NT2/D1 (cell line): ENCODE measurements around the gene CEP72.

Experiments
- DNase-seq: peaks from one replicate; pipeline ENCODE4 v3.0.0-alpha.2; 2011; ENCODE audit warnings: low read depth, low spot score
- H3K27me3 ChIP-seq: 2 replicates; pipeline ENCODE4 v1.6.0; 2011; ENCODE audit warnings: mild to moderate bottlenecking; ENCODE audit not compliant: insufficient read length, insufficient read depth
- H3K36me3 ChIP-seq: 2 replicates; pipeline ENCODE4 v1.6.1; 2011; ENCODE audit warnings: mild to moderate bottlenecking, low read length, mixed read lengths; ENCODE audit not compliant: insufficient read depth, insufficient read length
- H3K4me1 ChIP-seq: 2 replicates; pipeline ENCODE4 v1.5.1; 2011; ENCODE audit not compliant: insufficient read depth, insufficient read length
- H3K4me3 ChIP-seq: 2 replicates; pipeline ENCODE4 v1.5.1; 2011; ENCODE audit warnings: low read depth; ENCODE audit not compliant: insufficient read length
- H3K9ac ChIP-seq: 2 replicates; pipeline ENCODE4 v1.6.0; 2011; ENCODE audit warnings: low read depth; ENCODE audit not compliant: insufficient read length
- H3K9me3 ChIP-seq: 2 replicates; pipeline ENCODE4 v1.5.1; 2011; ENCODE audit warnings: mild to moderate bottlenecking, low read length; ENCODE audit not compliant: insufficient read depth
- SUZ12 ChIP-seq: IDR thresholded peaks from 2 replicates; pipeline ENCODE4 v1.6.1; 2011; ENCODE audit not compliant: insufficient read length, insufficient read depth; ENCODE audit errors: extremely low read depth
- YY1 ChIP-seq: IDR thresholded peaks from 2 replicates; pipeline ENCODE4 v1.6.1; 2011; ENCODE audit not compliant: insufficient read length, insufficient read depth
- ZNF274 ChIP-seq: IDR thresholded peaks from 2 replicates; pipeline ENCODE4 v1.6.1; 2011; ENCODE audit warnings: mild to moderate bottlenecking, low read depth, low read length

CEP72 gene

GRCh38 chr5:636951-637350 is 24.8 kb downstream of the CEP72 start:
- Histone ChIP-seq H3K9me3 (no peaks in the 10 kb centered on the region), H3K27me3 (no peaks in the 10 kb centered on the region), H3K4me3 (no peak overlapping the region), H3K36me3 (peaks cover 72% of the 10 kb centered on the region), H3K4me1 (no peaks in the 10 kb centered on the region), H3K9ac (no peak overlapping the region)
- no peak for TF ChIP-seq SUZ12
- no peak for TF ChIP-seq ZNF274
- no peak for TF ChIP-seq YY1
- no peak for DNase-seq

GRCh38 chr5:637581-638450 is 25.7 kb downstream of the CEP72 start:
- no peak for DNase-seq
- Histone ChIP-seq H3K4me3 (no peak overlapping the region), H3K36me3 (peaks cover 81% of the 10 kb centered on the region), H3K9me3 (no peaks in the 10 kb centered on the region), H3K9ac (no peak overlapping the region), H3K27me3 (no peaks in the 10 kb centered on the region), H3K4me1 (no peaks in the 10 kb centered on the region)
- TF ChIP-seq ZNF274 = no peak
- TF ChIP-seq YY1 = no peak
- TF ChIP-seq SUZ12 = no peak

- TF ChIP-seq SUZ12 (no peak), YY1 (no peak), ZNF274 (no peak)
- no peaks in the 10 kb centered on the region for H3K27me3 ChIP-seq
- DNase-seq = no peak
- peaks cover 88% of the 10 kb centered on the region for H3K36me3 ChIP-seq
- no peaks in the 10 kb centered on the region for H3K9me3 ChIP-seq
- H3K4me3 ChIP-seq = no peak overlapping the region
- no peak overlapping the region for H3K9ac ChIP-seq
- H3K4me1 ChIP-seq = no peaks in the 10 kb centered on the region
Observed at GRCh38 chr5:638501-639252, 26.5 kb downstream of the CEP72 start.

- no peaks in the 10 kb centered on the region for H3K9me3 ChIP-seq
- H3K4me3 ChIP-seq = no peak overlapping the region
- no peak overlapping the region for H3K9ac ChIP-seq
- TF ChIP-seq YY1 = no peak
- TF ChIP-seq ZNF274 = no peak
- TF ChIP-seq SUZ12 = no peak
- no peak for DNase-seq
- no peaks in the 10 kb centered on the region for H3K27me3 ChIP-seq
- H3K4me1 ChIP-seq = no peaks in the 10 kb centered on the region
- H3K36me3 ChIP-seq = peaks cover 90% of the 10 kb centered on the region
Observed at GRCh38 chr5:639253-639530, 27.1 kb downstream of the CEP72 start.

- Histone ChIP-seq H3K4me1 (no peaks in the 10 kb centered on the region), H3K4me3 (no peak overlapping the region), H3K9ac (no peak overlapping the region), H3K36me3 (peaks cover 92% of the 10 kb centered on the region), H3K9me3 (no peaks in the 10 kb centered on the region), H3K27me3 (no peaks in the 10 kb centered on the region)
- no peak for DNase-seq
- TF ChIP-seq SUZ12 (no peak), ZNF274 (no peak), YY1 (no peak)
Observed at GRCh38 chr5:639584-640213, 27.6 kb downstream of the CEP72 start.

- Histone ChIP-seq H3K36me3 (peaks cover 92% of the 10 kb centered on the region), H3K27me3 (no peaks in the 10 kb centered on the region)
- no peak for TF ChIP-seq ZNF274
- TF ChIP-seq YY1 = no peak
- TF ChIP-seq SUZ12 = no peak
Observed at GRCh38 chr5:640461-641330, 28.6 kb downstream of the CEP72 start.

More at GRCh38 chr5:640461-641330, 28.6 kb downstream of the CEP72 start:
- Histone ChIP-seq H3K9me3 (no peaks in the 10 kb centered on the region), H3K9ac (no peak overlapping the region), H3K4me3 (no peak overlapping the region), H3K4me1 (no peaks in the 10 kb centered on the region)
- DNase-seq = no peak
